ENCODE measurements around the gene FBXL17.

DNA sequence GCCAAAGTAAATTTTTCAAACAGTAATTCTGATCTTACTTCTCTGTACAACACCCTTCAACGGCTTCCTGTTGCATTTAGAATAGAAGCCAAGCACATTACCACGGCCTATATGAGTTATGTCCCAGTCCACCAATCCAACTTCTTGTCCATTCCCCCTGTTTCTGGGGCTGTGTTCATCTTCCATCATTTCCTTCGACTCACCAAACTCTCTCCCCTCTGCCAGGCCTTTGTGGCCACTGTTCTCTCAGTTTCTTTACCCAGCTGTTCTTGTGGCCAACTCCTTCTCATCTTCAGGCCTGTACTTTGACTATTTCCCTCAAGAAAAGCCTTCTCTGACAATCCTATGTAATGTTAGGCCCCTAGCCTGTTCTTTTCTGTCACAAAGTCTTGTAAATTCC lies 451.8 kb downstream of the FBXL17 start:
- no peak for TF ChIP-seq ATF7 (IDR thresholded peaks at IDR 0.05)
- TF ChIP-seq SPI1 (IDR thresholded peaks at IDR 0.05; ENCODE audit: borderline replicate concordance, low read depth, low read length): no peak
- TF ChIP-seq USF1 (CRISPR knock-in tag; IDR thresholded peaks at IDR 0.05): no peak

All from K562 (cell line).